Muscle of back (tissue), 11 donors: ENCODE data around the gene HOXA5. TPM values are rescaled to one million over a fixed set of nuclear protein-coding genes. Genes with fewer than 3 reads are reported as not detected.
A peak's percentile ranks its signal among the peaks of the same experiment; 100 is the strongest.

Experiments used
- DNase-seq, 3 donors: peaks; one replicate each; pipeline versions ENCODE4 v3.0.0 to v3.0.0-alpha.2; 2013
- polyA plus RNA-seq, 10 donors: library from polyadenylated mRNA; unstranded; fragments of 120-200 nt; gene quantifications; one replicate each; pipeline ENCODE4 v1.2.1, GENCODE V29; 2013; ENCODE audit not compliant: insufficient read length in 10 of 10

The HOXA5 gene
- polyA plus RNA-seq, 10 donors = 6.4 to 12.0 (median 7.9) TPM

- DNase-seq = peak in 2 of 3 donors; percentile 83 to 89
These were observed 33.1 kb downstream of the HOXA5 start for GRCh38 chr7:27110186-27111031.

DNA sequence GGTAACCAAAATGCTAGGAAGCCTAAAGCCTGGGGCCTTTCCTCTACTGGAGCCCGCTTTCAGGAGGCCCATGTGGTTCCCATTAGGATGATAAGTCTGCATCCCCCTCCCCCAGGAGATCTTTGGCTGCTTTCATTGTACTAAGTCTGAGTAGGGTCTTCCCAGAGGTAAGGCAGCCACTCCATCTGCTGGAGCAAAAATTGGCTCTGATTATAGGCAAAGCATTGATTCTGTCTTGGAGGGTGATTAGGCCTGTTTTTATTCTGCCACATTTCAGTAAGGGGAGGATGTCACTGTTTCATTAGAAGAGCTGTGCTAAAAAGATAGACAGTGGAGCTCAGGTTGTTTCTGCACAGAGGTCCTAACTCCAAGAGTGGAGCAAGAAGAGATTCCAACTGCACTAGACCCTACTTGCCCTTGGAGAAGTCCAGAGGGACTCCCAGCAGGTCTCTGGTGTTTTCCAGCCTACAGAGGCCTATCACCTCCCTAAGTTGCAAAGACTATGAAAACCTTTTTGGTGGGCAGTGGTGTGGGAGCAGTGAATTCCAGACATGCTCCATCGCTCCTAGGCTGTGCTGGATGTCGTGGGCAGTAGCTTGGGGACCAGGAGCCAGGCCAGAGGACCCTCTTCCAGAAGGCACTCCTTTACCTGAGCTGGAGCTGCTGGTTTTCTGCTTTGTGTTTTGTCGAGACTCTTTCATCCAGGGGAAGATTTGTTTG lies 33.9 kb downstream of the HOXA5 start:
- peak in 2 of 3 donors; percentile 70 to 85 for DNase-seq

DNA sequence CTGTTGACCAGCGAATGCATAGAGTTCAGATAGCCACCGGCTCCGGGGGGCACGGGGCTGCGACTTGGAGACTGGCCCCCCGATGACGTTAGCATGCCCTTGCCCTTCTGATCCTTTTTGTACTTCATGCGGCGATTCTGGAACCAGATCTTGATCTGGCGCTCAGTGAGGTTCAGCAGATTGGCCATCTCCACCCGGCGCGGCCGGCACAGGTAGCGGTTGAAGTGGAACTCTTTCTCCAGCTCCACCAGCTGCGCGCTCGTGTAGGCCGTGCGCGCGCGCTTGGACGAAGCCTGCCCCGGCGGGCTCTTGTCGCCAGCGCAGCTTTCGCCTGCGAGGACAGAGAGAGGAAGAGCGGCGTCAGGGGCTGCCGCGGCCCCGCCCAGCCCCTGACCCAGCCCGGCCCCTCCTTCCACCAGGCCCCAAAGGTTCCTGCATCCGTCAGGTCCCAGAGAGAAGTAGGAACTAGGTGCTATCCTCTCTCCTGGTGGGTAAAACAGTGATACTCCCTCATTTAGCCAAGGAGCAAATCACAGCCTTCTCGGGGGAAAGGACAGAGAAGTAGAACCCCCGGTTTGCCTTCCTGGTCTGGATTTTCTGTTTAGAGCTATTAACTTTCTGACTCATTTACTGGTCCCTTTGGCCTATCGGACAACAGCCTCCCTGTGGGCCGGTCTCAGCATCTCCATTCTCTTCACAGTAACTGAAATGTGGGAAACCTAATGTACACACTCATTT lies 34.9 kb downstream of the HOXA5 start:
- peak in 2 of 3 donors; percentile 80 to 81 for DNase-seq

- peak in 2 of 3 donors; percentile 42 to 54 for DNase-seq
These were observed 35.8 kb downstream of the HOXA5 start for GRCh38 chr7:27107391-27108381.

DNA sequence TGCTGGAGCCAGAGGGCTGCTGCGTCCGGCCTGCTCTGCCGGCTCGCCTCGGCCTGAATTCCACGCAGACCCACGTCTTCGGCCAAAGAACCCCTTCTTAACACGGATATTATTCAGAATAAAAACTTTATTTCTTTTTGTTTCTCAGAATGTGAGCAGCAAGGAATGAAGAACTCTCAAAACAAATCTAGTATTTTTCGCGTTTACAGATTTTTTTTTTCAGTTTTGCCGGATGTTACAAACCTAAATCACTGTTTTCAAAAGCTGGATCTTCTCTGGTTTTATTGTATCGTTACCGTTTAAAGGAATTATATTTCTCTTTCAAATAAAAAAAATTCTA lies 36.6 kb downstream of the HOXA5 start:
- DNase-seq = no peak

DNA sequence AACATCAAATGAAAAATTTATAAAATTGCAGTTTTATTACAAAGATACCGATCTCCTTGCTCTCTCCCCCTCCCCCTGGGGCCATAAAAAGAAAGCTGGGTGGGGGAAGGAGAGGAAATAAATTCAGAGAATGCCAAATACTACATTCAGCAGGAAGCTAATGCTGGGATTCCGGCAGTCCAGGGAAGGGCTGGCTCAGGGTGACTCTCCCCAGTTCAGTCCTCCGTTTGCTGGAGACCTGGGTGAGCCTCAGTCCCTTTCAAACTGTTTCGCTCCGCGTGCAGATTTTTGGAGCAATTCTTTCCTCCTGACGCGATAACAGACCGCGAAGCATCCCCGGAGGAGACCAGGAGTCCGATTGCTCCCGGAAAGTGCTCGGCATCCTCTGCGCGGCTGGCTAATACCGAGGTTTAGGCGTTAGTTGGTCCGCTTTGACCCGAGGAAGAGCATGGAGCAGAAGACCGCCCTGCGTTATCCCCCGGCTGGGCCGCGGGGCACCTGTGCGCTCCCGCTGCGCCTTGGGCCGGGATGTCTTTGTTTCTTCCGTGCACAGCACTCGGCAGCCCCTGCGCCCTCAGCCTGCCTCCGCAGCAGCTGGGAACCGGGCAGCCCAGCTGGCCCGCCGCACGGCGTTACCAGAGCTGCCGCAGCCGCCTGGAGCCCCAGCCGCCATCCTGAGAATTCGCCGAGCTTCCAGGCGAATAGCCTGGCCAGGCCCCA lies 37.1 kb downstream of the HOXA5 start:
- DNase-seq = peak in 2 of 3 donors; percentile 60 to 83

GRCh38 chr7:27105301-27106031 lies 38.0 kb downstream of the HOXA5 start:
- peak in 2 of 3 donors; percentile 45 to 47 for DNase-seq

DNA sequence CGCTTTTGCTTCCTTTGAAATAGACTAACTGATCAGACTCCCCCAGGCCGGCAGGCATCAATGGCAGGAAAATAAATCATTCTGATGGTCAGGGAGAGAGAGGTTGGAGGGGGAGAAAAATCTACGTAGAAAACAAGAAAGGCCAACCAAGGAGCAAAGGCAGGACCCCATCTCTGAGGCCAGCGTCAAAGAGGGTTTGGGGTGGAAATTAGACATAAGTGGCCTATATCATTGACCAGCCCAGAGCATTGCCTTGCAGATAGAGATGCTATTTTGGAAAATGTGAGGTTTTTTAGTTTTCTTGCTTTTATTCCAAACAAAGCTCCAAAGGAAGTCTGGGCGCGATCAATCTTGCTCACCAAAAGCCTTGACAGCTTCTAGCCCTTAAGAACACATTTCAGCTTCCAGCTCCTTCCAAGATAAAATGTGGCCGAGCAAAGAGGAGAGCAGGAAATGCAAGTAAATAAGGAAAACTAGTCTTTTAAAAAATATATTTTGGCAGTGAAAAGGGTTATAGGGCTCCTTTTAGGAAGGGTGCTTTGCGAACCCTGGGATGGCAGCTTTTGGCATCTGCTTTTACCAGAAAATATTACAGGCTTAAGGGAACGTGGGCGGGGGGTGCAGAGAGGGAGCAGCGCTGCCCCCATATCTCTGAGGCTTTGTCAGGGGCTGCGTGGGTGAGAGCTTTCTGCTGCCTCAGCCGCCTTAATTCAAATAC lies 39.0 kb downstream of the HOXA5 start:
- DNase-seq = peak in 2 of 3 donors; percentile 71 to 80

DNA sequence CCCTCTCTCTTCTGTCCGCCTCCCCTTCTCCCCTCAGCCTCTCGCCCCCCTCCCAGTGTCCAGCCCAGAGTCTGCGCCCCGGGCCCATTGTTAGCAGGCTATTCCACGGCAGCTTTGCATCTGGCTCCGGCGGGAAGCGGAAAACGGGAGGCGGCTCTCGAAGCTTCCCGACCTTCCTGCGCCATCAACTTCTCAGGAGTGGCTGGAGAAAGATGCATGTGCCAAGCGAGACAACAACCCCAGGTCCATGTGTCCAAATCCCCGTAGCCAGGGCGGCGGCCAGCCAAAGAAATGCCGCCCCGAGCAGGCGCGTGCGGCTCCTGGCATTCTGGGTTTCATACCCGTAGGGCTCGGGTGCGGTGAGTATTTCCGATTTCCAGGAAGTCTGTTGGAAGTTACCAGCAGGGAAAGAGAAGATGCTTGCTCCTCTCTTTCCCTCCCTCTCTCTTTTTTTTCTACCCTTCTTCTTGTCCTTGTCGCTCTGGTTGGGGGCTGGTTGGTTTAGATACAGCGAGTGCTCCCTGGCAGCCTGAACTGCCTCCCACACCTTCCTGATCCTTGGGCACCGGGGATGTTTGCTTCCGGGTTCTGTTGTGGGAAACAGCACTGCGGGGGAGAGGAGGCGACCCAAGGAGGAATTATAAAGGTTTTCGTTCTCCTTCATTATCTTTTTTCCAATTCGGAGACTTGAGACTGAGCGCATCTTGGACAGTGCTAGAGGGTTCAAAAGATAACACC lies 39.8 kb downstream of the HOXA5 start:
- DNase-seq = peak in 2 of 3 donors; percentile 45 to 65

- DNase-seq = peak in 2 of 3 donors; percentile 70 to 76
These were observed 40.7 kb downstream of the HOXA5 start, which contains the start of gene HOXA2 for GRCh38 chr7:27102581-27103442. HOXA2 (minus strand) TSS chr7:27102683; CDS start chr7:27102500, 183 bp downstream.

DNA sequence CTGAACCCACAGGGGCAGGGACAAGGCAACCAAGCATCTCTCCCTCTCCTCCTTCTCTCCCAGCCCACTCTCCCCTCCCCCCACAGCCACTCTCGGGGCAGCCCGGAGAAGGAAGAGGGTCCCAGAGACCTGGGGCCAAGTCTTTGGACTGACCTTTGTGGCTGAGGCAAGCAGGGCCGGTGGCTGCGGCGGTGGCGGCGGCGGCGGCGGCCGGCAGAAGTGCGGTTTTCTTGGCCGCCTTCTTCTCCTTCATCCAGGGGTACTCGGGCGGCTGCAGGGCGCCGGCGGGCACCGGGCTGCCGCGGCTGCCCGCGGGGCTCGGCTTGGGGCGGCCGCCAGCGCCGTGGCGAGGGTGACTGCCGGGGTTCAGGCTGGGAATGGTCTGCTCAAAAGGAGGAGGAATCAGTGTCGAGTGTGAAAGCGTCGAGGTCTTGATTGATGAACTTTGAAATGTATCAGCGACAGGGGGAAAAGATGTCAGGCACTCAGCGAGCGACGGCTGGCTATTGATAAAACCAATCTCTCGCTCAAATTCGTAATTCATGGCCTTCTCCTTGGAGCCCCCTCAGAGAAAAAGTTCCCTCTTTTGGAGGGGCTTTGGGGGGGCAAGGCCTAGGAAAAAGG lies 41.4 kb downstream of the HOXA5 start:
- DNase-seq = peak in 1 of 3 donors; percentile 49

DNA sequence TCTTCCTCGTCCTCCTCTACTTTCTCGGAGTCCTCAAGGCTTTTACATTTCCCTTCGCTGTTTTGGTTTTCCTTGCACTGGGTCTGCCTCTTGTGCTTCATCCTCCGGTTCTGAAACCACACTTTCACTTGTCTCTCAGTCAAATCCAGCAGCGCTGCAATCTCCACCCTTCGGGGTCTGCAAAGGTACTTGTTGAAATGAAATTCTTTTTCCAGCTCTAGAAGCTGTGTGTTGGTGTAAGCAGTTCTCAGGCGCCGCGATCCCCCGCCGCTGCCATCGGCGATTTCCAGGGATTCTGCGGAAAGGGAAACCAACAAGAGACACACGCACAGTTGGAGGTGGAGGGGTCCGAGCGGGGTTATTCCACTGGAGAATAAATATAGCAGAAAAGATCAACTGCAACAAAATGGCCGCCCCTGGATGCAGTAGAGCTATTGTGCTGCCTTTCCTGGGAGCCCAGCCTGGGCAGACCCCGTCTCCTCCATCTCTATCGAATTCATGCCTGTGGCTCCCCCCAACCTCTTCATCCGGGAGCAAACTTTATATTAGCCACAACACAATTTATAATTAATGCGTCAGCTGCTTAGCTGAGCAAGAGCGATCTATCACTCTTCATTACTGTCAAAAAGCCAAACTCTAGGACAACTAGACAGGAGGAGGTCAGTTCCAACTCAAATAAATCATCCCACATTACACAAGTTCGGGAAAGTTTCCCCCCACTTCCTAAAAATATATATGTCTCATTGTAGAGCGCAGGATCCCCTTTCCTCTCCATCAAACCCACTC lies 42.1 kb downstream of the HOXA5 start:
- peak in 2 of 3 donors; percentile 70 to 78 for DNase-seq

DNA sequence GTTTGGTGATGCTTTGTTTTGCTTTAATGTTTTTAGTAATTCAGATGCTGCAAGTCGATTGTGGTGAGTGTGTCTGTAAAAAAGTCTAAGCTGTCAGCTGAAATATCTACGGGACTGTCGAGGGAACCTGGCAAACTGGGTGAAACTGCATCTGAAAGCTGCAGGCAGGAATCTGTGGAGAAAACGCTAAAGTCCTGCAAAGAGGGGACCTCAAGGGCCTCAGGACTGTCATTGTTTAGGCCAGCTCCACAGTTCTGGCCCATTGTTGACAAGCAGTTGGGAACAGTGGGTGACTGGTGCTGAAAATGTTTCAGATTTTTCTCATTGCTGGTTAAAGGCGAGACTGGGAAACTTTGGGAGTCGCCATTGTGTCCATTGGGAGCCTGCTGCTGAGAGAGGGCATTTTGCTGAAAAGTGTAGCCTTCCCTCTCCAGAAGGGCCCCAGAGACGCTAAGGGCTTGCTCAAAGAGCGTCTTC lies 42.7 kb downstream of the HOXA5 start:
- peak in 1 of 3 donors; percentile 63 for DNase-seq

DNA sequence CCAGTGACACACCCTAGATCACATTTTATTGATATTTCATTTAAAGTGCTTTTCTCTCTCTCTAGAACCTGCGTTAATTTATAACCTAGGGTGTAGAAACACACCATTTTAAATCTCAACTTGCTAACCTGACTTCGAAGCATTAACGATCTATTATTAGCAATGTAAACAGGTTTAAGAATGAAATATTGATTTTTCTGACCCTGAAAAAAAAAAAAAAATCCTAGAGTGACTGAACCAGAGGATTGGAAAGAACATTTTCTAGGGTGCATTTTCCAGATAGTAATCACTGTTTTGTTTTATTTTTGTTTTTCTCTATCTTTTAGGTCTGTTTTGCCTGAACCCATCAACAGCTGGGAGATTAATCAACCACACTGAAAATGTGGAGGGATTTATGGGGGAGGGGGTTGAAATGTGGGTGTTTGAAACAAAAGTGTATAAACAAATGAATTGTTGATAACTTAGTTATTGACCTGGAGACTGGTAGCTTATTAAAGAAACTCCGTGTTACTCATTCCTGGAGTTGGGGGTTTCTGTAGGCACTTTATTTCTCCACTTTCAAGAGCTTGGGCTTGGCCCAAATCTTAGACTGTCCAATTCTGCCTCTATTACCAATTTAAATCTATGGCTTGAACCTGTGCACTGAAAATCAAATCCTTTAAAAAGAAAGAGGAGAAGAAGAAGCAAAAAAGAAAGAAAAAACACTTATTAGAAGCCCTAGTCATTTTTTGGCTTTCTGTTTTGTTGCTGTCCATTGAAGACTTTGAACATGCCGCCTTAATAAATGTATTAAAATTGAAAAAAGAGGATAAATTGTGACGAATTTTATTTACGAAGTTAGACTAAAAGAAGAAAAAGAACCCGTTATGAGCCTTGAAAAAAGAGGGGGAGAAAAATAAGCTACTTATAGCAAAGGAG lies 43.8 kb downstream of the HOXA5 start:
- peak in 2 of 3 donors; percentile 38 to 39 for DNase-seq
